ENCODE results near the gene ENO1.
A peak's percentile ranks its signal among the peaks of the same experiment; 100 is the strongest.

Gene ENO1

DNA sequence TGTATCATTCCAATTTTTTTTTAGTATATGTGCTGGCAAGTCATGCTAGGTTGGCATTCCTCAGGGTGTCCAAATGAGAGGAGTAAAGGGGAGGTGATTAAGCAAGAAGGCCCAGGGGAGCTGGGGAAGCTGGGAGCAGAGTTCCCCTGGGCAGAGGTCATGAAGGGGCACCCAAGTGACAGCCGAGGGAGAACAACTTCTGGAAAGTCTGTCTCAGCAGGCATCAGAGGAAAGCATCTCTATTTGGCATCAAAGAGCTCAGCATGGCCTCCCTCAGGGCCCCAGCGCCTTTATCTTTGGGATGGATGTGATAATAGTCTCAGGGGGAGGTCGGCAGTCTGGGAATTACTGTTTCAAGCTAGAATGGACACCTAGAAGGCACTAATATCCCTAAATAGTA is 5.0 kb upstream of the ENO1 start (continued):
- no peak for TF ChIP-seq ZNF623 (tag by site-specific recombination; IDR thresholded peaks at IDR 0.05)
- 0 out of 2 replicates have a peak, but pooled peaks have one; percentile 14 for TF ChIP-seq ZNF335 (tag by site-specific recombination; conservative IDR thresholded peaks at IDR 0.05)

DNA sequence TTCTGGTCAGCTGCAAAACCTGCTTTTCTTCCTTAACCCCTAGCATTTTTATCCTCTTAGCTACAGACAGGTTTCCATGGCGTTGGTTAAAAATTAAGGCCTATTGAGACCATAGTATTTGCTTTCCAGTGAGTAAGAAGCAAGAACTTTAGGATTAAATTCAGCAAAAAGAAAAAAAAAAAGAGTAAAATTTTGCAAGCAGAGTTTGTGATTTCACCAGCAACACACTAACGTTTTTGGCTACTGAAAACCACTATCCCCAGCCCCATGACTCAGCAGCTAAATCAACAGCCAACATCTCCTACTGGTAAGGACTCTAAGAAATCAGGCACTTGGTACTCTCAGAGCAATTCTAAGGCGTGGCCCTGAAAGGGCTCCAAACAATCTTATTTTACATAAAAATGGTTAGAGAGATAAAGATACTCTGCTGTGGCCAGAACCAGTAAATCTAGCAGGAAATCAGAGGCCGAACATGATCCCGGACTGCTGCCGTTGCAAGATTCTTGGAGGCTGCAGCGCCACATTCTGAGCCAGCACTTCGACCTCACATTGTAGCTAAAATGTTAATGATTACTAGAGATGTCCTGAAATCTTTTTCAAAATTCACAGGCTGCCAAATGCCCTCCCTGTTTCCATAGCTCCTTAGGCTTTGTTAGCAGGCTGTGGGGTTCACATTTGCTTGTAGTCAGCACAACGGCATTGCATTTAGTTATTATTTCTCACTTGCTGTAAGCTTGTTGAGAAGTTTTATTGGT is 1.6 kb upstream of the ENO1 start:
- H3K27ac ChIP-seq (ENCODE audit: extremely low read depth, low read depth, low read length) = peak overlapping the region; percentile 91
- ChIA-PET CTCF (interaction anchor here (0.5 to 1.0 kb wide), 6 partner anchors 21 to 616 kb away, joined by 3 to 5 read pairs (median 3); no protein-coding TSS in a partner anchor), POLR2A (interaction anchor here (0.7 to 0.9 kb wide), 4 partner anchors 15 to 456 kb away, joined by 3 to 5 read pairs (median 3); no protein-coding TSS in a partner anchor)
- TF ChIP-seq ZNF600 (tag by site-specific recombination; IDR thresholded peaks at IDR 0.05) (peak; percentile 79), ZXDB (tag by site-specific recombination; IDR thresholded peaks at IDR 0.05) (peak; percentile 21; the same call in 1 of the 2 replicates), ZNF623 (tag by site-specific recombination; IDR thresholded peaks at IDR 0.05) (no peak), ZNF302 (tag by site-specific recombination; IDR thresholded peaks at IDR 0.05; ENCODE audit: low read depth) (no peak), ZNF274 (IDR thresholded peaks at IDR 0.05; ENCODE audit: low read length) (no peak), ZNF274 (tag by site-specific recombination; IDR thresholded peaks at IDR 0.05; ENCODE audit: borderline replicate concordance) (no peak), ZNF426 (tag by site-specific recombination; IDR thresholded peaks at IDR 0.05) (no peak), ZNF155 (tag by site-specific recombination; IDR thresholded peaks at IDR 0.05) (no peak), ZNF146 (tag by site-specific recombination; IDR thresholded peaks at IDR 0.05) (no peak), HOXC10 (CRISPR knock-in tag; IDR thresholded peaks at IDR 0.05) (no peak), ZNF660 (tag by site-specific recombination; IDR thresholded peaks at IDR 0.05) (peak; percentile 25; the same call in 1 of the 2 replicates), ZNF626 (tag by site-specific recombination; IDR thresholded peaks at IDR 0.05) (no peak), ZNF16 (tag by site-specific recombination; IDR thresholded peaks at IDR 0.05; ENCODE audit: low read depth) (no peak), ZBTB8A (tag by site-specific recombination; IDR thresholded peaks at IDR 0.05) (peak; percentile 58), ZBTB1 (tag by site-specific recombination; IDR thresholded peaks at IDR 0.05) (no peak), GLI2 (tag by site-specific recombination; IDR thresholded peaks at IDR 0.05; ENCODE audit: borderline replicate concordance, low read depth) (no peak), OSR2 (tag by site-specific recombination; IDR thresholded peaks at IDR 0.05) (peak; percentile 88), ZBTB48 (tag by site-specific recombination; IDR thresholded peaks at IDR 0.05) (no peak), ZNF560 (tag by site-specific recombination; IDR thresholded peaks at IDR 0.05; ENCODE audit: borderline replicate concordance) (no peak), ZNF335 (tag by site-specific recombination; conservative IDR thresholded peaks at IDR 0.05) (peak; percentile 40), PRDM1 (tag by site-specific recombination; IDR thresholded peaks at IDR 0.05) (peak; percentile 80)
- TF ChIP-seq, protein P1, sequence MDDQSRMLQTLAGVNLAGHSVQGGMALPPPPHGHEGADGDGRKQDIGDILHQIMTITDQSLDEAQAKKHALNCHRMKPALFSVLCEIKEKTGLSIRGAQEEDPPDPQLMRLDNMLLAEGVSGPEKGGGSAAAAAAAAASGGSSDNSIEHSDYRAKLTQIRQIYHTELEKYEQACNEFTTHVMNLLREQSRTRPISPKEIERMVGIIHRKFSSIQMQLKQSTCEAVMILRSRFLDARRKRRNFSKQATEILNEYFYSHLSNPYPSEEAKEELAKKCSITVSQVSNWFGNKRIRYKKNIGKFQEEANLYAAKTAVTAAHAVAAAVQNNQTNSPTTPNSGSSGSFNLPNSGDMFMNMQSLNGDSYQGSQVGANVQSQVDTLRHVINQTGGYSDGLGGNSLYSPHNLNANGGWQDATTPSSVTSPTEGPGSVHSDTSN (CRISPR knock-in tag; IDR thresholded peaks at IDR 0.05) = no peak
- TF ChIP-seq, protein P2, sequence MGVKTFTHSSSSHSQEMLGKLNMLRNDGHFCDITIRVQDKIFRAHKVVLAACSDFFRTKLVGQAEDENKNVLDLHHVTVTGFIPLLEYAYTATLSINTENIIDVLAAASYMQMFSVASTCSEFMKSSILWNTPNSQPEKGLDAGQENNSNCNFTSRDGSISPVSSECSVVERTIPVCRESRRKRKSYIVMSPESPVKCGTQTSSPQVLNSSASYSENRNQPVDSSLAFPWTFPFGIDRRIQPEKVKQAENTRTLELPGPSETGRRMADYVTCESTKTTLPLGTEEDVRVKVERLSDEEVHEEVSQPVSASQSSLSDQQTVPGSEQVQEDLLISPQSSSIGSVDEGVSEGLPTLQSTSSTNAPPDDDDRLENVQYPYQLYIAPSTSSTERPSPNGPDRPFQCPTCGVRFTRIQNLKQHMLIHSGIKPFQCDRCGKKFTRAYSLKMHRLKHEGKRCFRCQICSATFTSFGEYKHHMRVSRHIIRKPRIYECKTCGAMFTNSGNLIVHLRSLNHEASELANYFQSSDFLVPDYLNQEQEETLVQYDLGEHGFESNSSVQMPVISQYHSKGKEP (tag by site-specific recombination; IDR thresholded peaks at IDR 0.05) = peak; percentile 37; the same call in 1 of the 2 replicates
- peaks cover 11 to 25% of the 10 kb centered on the region in 2 experiments; a peak in 2 of 3 replicates for H3K36me3 ChIP-seq (ENCODE audit: control insufficient read depth in 2 of 2, insufficient read depth in 1 of 2, low read length in 2 of 2)
- H3K9me3 ChIP-seq (ENCODE audit: control insufficient read depth, insufficient read depth, low read depth, low read length) = no peaks in the 10 kb centered on the region
- peaks cover 13% of the 10 kb centered on the region for H3K4me1 ChIP-seq (ENCODE audit: control insufficient read depth, insufficient read depth, low read length)
- no peak overlapping the region for H3K4me3 ChIP-seq (ENCODE audit: low read depth, low read length)
